CD4-positive, alpha-beta T cell treated with Interleukin-15 for 4 hours (primary cell): ENCODE results near the gene PARG.
"Not testable (repeated sequence)": the region's sequence is repeated elsewhere in the genome, so short reads cannot be mapped to it uniquely, and the experiment has no call there.

ENCODE experiments used
- DNase-seq: peaks from one replicate; pipeline ENCODE4 v3.0.0-alpha.2; 2020; ENCODE audit warnings: low spot score

The PARG gene

GRCh38 chr10:49903829-49904228, 38.0 kb downstream of the PARG start:
- DNase-seq, result not testable (repeated sequence)

GRCh38 chr10:49900406-49900805, 41.4 kb downstream of the PARG start:
- not testable (repeated sequence) for DNase-seq

- DNase-seq, result not testable (repeated sequence)
These were observed 41.8 kb downstream of the PARG start for GRCh38 chr10:49899999-49900398.

- DNase-seq, result not testable (repeated sequence)
These were observed 51.8 kb downstream of the PARG start for GRCh38 chr10:49890025-49890424.

- not testable (repeated sequence) for DNase-seq
These were observed 57.0 kb downstream of the PARG start for GRCh38 chr10:49884739-49885331.

- DNase-seq, result not testable (repeated sequence)
These were observed 58.0 kb downstream of the PARG start for GRCh38 chr10:49883852-49884251.

GRCh38 chr10:49882327-49882726, 59.5 kb downstream of the PARG start:
- DNase-seq, result not testable (repeated sequence)

GRCh38 chr10:49872740-49873139, 69.1 kb downstream of the PARG start:
- DNase-seq, result not testable (repeated sequence)

- not testable (repeated sequence) for DNase-seq
These were observed 70.4 kb downstream of the PARG start for GRCh38 chr10:49871462-49871861.

- DNase-seq, result not testable (repeated sequence)
These were observed 81.9 kb downstream of the PARG start for GRCh38 chr10:49859933-49860332.

GRCh38 chr10:49858697-49859382, 83.0 kb downstream of the PARG start:
- DNase-seq, result not testable (repeated sequence)

- not testable (repeated sequence) for DNase-seq
These were observed 92.3 kb downstream of the PARG start for GRCh38 chr10:49849520-49849919.

GRCh38 chr10:49844775-49845595, 96.8 kb downstream of the PARG start:
- DNase-seq, result no peak

GRCh38 chr10:49842333-49842628, 99.5 kb downstream of the PARG start:
- DNase-seq, result not testable (repeated sequence)

GRCh38 chr10:49841615-49842332, 100.1 kb downstream of the PARG start:
- no peak for DNase-seq

GRCh38 chr10:49837685-49838084, 104.1 kb downstream of the PARG start:
- no peak for DNase-seq

GRCh38 chr10:49837051-49837478, 104.8 kb downstream of the PARG start:
- no peak for DNase-seq

GRCh38 chr10:49834976-49835375, 106.9 kb downstream of the PARG start:
- DNase-seq, result no peak

- no peak for DNase-seq
These were observed 107.6 kb downstream of the PARG start for GRCh38 chr10:49834201-49834600.

GRCh38 chr10:49833168-49833567, 108.7 kb downstream of the PARG start:
- no peak for DNase-seq

- DNase-seq, result no peak
These were observed 110.3 kb downstream of the PARG start for GRCh38 chr10:49831352-49832035.

GRCh38 chr10:49830846-49831245, 111.0 kb downstream of the PARG start:
- DNase-seq, result no peak
